Mucosa of rectum (tissue), 2 donors: ENCODE results near the gene DRC1.
"Not testable (repeated sequence)": the region's sequence is repeated elsewhere in the genome, so short reads cannot be mapped to it uniquely, and the experiment has no call there.

Experiments
- H3K27ac ChIP-seq, 2 donors: one replicate each; pipeline ENCODE4 v1.7.0; 2013; ENCODE audit warnings: inconsistent platforms in 2 of 2, low read depth in 2 of 2, low read length in 2 of 2
- H3K27me3 ChIP-seq, 2 donors: one replicate each; pipeline ENCODE4 v1.7.0; 2013; ENCODE audit warnings: low read length in 2 of 2; ENCODE audit not compliant: control insufficient read depth in 2 of 2, insufficient read depth in 2 of 2
- H3K36me3 ChIP-seq, 2 donors: one replicate each; pipeline ENCODE4 v1.7.0; 2013; ENCODE audit warnings: low read length in 2 of 2; ENCODE audit not compliant: control insufficient read depth in 2 of 2, insufficient read depth in 2 of 2
- H3K4me1 ChIP-seq, 2 donors: one replicate each; pipeline ENCODE4 v1.7.0; 2013; ENCODE audit warnings: low read length in 2 of 2, mild to moderate bottlenecking in 1 of 2; ENCODE audit not compliant: control insufficient read depth in 2 of 2, insufficient read depth in 2 of 2
- H3K4me3 ChIP-seq, 2 donors: one replicate each; pipeline ENCODE4 v1.7.0; 2013; ENCODE audit warnings: low read length in 2 of 2
- H3K9ac ChIP-seq, 2 donors: one replicate each; pipeline ENCODE4 v1.7.0; 2013; ENCODE audit warnings: low read length in 2 of 2, low read depth in 1 of 2, mild to moderate bottlenecking in 1 of 2
- H3K9me3 ChIP-seq, 2 donors: one replicate each; pipeline ENCODE4 v1.7.0; 2013; ENCODE audit warnings: low read length in 2 of 2; ENCODE audit not compliant: control insufficient read depth in 2 of 2
- donor health status: healthy.
- donor health status: Normal muscosa, but diverticular disease.

The DRC1 gene

DNA sequence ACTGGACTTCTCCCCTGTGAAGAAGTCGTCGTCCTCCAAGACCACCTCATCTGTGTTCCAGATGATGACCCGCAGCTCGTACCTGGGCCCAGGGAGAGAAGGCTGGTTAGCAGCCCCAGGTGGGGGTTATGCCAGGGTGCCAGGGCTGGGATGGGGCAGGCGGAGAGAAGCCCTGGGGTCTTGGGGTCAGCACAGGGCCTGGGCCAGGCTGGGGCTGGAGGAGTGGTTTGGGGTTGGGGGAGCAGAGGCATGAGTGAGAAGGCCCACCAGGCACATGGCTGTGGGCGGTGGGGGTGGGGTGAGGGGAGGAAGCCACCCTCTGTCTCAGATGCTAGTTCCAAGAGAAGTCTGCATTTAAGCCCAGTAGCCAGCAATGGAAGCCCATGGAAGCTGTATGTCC is 60.4 kb downstream of the DRC1 start:
- Histone ChIP-seq H3K27ac (no peak overlapping the region), H3K4me3 (no peak overlapping the region), H3K4me1 (no peaks in the 10 kb centered on the region), H3K9ac (no peak overlapping the region), H3K27me3 (no peaks in the 10 kb centered on the region), H3K9me3 (no peaks in the 10 kb centered on the region), H3K36me3 (no peaks in the 10 kb centered on the region)

DNA sequence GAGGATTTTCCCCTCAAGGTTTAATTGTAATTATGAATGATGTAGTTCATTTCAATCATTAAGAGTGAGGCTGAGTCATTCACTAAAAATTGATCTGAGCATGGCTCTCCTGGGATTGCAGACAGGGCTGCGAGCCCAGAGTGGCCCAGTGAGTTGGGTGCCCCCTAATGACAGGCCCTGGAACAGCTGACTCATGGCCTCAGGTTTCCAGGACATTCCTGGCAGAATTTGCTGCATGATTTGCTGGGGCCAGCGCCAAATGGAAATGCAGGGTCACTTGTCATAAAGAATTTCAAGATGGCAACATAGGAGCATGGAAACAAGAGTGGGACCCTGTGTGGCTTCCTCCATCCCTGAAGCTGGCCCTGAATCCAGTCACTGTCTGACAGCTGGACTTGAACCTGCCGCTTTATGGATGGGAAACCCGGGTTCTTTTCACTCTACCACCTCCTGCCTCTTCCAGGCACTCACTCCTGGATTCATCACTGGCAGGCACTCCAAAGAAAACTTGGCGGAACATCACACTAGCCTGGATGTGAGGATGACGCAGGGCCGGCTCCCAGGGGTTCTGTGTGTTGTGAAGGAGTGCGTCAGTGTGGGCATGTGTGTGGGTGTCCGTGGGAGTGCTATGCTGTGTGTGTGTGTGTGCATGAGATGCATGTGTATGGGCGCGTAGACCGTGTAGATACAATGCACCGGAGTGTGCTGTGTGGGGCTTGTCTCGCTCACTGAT is 61.0 kb downstream of the DRC1 start:
- no peak overlapping the region for H3K4me3 ChIP-seq
- no peak overlapping the region for H3K27ac ChIP-seq
- no peaks in the 10 kb centered on the region for H3K27me3 ChIP-seq
- H3K9me3 ChIP-seq, result no peaks in the 10 kb centered on the region
- no peaks in the 10 kb centered on the region for H3K4me1 ChIP-seq
- H3K9ac ChIP-seq, result no peak overlapping the region
- H3K36me3 ChIP-seq, result no peaks in the 10 kb centered on the region

DNA sequence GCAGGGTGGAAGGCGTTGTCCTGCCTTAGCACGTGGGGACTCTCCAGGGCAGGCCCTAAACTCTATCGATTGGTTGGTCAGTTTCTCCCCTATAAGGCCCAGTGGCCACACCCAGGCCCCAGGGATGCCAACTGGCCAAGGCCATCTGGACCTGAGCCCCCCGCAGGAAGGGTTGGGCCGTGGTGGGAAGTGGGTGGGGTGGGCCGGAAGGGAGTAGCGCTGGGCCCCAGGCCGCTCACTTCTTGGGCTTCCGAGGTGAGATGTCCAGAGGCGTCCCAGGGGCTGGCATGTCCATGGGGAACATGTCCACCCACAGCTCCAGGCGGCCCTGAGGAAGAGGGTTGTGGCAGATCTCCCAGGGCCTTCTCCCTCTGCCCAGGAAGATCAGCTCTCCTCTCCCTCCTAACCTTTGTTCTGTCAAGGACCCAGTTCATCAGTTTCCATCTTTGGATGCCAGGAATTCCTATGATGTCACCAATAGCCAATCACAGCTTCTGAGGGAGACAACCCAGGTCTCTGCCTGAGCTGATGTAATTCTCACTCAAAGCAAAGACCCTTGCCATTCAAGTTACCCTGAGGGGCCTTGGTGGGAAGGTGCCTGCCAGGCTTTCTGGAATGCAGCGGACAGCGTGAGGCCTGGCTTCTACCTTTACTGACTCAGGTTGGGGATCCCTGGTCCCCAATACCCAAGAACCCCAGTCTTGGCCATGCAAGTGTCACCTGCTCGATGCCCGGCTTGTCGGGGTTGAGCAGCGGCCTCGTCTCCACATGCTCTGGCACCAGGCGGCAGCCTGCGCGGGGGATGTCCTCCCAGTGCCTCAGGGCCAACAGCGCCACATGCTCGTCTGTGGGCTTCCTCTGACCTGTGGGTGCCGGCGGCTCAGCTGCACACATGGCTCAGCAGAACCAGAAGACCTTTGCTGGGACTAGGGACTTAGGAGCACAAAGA is 61.8 kb downstream of the DRC1 start:
- no peak overlapping the region for H3K4me3 ChIP-seq
- H3K27ac ChIP-seq, result no peak overlapping the region
- no peaks in the 10 kb centered on the region for H3K36me3 ChIP-seq
- H3K9ac ChIP-seq, result no peak overlapping the region
- no peaks in the 10 kb centered on the region for H3K27me3 ChIP-seq
- no peaks in the 10 kb centered on the region for H3K9me3 ChIP-seq
- H3K4me1 ChIP-seq, result no peaks in the 10 kb centered on the region

DNA sequence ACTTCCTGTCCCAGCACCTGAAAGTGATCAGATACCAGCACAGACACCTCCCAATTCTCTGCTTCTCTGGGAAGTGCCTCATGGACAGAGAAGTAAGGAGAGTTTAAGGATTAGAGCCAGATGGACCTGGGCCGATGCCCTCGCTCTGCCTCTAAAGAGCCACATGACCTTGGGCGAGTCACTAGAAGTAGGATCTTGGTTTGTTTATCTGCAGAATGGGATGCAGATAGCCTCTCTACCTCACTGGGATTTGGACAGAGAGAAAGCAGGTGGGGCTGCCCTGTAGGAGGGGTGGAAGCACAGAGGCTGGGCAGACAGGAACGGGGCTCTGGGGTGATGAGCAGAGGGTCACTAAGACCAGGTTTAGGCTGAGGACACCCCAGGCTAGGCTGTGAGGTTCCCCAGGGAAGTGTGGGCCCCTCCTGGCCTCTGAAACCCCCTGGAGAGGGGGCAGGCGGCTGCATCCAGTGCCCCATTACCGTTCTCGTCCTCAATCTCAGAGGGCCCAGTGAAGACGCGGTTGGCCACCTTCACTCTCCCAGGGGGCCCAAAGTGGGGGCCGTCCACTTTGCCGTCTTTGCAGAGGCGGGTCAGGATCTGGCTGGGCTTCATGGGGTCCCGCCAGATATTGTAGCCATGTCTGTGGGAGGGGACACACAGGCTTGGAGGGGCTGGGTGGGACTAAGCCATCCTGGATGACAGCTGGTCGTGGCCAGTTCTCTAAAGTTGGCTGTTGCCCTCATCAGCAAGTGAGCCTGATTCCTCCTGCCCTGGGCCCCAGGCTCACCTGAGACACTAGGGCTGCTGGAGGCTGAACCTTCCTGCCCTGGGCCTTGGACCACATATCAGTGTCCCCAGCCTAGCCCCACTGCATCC is 62.9 kb downstream of the DRC1 start:
- no peak overlapping the region for H3K4me3 ChIP-seq
- no peak overlapping the region for H3K9ac ChIP-seq
- H3K27me3 ChIP-seq, result no peaks in the 10 kb centered on the region
- H3K4me1 ChIP-seq, result no peaks in the 10 kb centered on the region
- H3K27ac ChIP-seq, result no peak overlapping the region
- H3K36me3 ChIP-seq, result no peaks in the 10 kb centered on the region
- peaks cover 0 to 4% of the 10 kb centered on the region in 2 donors for H3K9me3 ChIP-seq

DNA sequence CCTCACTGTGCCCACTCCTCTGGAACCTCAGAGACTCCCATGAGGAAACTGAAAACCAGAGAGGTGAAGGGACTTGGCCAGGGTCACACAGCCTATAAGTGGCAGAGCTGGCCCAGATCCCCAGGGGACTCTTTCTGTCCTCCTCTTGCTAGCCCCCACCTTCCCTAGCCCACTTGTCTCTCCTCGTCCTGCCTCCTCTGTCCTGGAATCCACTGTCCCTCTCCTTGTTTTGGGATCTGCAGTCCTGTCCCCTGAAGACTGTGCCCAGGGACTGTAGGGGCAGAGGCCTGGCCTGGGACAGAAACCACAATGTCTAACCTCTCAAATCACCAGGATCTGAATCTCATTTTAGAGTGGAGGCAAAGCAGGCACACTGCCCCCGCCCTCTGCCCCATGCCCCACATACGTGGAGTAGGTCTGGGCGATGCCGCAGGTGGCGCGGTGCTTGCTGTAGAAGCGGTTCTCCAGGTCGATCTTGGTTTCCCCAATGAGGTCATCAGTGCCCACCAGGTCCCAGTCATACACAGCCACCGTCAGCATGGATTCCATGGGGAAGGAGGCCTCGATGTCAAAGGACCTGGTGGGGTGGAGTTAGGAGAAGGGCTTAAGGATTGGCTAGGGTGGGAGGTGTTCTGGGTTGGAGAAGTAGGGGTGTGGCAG is 63.7 kb downstream of the DRC1 start:
- H3K9ac ChIP-seq, result no peak overlapping the region
- peaks cover 0 to 4% of the 10 kb centered on the region in 2 donors for H3K9me3 ChIP-seq
- no peaks in the 10 kb centered on the region for H3K4me1 ChIP-seq
- no peak overlapping the region for H3K4me3 ChIP-seq
- H3K27me3 ChIP-seq, result no peaks in the 10 kb centered on the region
- H3K27ac ChIP-seq, result no peak overlapping the region
- H3K36me3 ChIP-seq, result no peaks in the 10 kb centered on the region

DNA sequence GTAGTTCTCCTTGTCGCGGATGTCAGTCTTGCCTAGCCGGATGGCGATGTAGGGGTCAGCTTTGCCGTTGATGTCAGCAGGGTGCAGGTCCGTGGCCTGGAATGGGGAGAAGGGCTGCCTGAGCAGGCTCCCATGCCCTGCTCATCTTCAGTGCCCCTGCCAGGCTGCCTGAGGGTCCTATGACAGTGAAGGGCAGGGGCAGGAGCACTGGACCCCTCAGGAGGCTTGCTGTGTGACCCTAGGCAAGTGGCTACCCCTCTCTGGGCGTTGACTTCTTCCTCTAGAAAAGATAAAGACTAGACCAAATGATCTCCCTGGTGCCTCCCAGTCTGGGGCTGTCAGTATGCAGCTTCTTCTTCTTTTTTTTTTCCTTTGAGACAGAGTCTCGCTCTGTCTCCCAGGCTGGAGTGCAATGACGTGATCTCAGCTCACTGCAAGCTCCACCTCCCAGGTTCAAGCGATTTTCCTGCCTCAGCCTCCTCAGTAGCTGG is 64.3 kb downstream of the DRC1 start:
- Histone ChIP-seq H3K4me3 (no peak overlapping the region), H3K36me3 (no peaks in the 10 kb centered on the region), H3K9me3 (peaks cover 0 to 4% of the 10 kb centered on the region in 2 donors), H3K4me1 (no peaks in the 10 kb centered on the region), H3K27me3 (no peaks in the 10 kb centered on the region), H3K9ac (no peak overlapping the region), H3K27ac (no peak overlapping the region)

DNA sequence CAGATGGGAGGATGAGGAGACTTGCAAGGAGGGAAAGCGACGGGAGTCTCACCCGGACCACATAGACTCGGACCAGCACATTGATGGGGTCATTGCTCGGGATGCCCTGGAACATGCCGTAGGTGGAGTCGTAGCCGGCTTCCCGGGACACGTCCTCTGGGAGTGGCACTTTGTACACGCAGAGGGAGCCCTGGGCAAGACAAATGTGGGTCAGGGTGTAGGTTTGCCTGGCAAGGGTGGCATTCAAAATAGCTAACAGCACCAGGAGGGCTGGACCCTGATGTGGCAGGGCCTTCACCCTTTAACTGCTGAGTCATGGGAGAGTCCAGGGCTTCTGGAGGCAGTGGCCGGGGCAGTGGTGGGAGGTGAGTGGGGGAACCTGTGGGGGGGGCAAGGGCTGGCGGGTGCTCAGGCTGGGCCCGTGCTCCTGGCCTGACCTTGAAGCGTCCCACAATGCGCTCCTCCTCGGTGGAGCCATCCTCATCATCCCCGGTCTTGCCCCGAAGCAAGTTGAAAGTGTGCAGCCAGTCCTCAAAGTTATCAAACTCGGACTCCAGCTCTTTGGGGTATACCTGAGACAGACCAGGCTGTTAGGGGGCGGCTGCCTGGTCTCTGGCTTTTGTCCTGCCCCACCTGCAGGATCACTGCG is 65.1 kb downstream of the DRC1 start:
- Histone ChIP-seq H3K27ac (no peak overlapping the region), H3K36me3 (no peaks in the 10 kb centered on the region), H3K4me3 (no peak overlapping the region)

DNA sequence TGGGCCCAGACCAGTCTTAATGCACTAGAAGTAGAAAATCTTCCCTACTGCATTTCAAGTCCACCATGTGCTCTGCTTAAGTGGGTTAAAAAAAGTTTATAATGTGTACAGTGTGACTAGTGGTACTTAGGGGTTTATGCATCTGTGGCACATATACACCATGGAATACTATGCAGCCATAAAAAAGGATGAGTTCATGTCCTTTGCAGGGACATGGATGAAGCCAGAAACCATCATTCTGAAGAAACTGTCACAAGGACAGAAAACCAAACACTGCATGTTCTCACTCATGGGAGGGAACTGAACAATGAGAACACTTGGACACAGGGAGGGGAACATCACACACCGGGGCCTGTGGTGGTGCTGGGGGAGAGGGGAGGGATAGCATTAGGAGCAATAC is 66.8 kb downstream of the DRC1 start:
- not testable (repeated sequence) for H3K9me3 ChIP-seq, H3K36me3 ChIP-seq, H3K4me3 ChIP-seq, H3K27me3 ChIP-seq, H3K4me1 ChIP-seq, H3K27ac ChIP-seq, H3K9ac ChIP-seq

More for the DNA sequence above, 65.1 kb downstream of the DRC1 start:
- Histone ChIP-seq H3K4me1 (no peaks in the 10 kb centered on the region), H3K27me3 (no peaks in the 10 kb centered on the region), H3K9ac (no peak overlapping the region), H3K9me3 (peaks cover 0 to 4% of the 10 kb centered on the region in 2 donors)

DNA sequence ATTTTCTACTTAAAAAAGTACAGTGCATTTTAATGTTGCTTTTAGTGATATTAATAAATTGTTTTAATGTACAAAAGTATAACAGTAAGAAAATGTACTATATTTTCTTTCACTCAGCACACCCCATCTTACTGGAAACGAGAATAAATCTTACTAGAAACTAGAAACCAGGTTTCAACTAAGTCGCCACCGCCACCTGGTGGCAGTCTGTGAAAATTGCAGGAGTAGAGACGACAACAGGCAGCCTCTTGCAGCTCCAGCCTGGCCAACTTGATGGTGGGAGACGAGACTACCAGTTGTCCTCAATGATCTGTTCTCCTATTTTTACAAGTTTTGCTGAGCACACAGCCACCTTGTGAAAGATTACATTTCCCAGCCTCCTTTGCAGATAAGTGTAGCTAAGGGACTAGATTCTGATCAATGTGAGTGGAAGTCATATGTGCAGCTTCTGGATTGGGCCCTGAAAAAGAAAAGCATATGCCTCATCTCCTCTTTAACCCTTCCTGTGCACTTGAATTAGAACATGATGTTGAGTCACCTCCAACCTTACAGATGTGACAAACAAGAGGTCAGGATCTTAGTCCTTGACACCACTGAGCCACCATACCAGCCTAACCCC is 67.5 kb downstream of the DRC1 start:
- no peak overlapping the region for H3K27ac ChIP-seq

More for the DNA sequence above, 67.5 kb downstream of the DRC1 start:
- H3K9me3 ChIP-seq, result peaks cover 0 to 4% of the 10 kb centered on the region in 2 donors
- no peaks in the 10 kb centered on the region for H3K4me1 ChIP-seq
- no peaks in the 10 kb centered on the region for H3K36me3 ChIP-seq
- no peaks in the 10 kb centered on the region for H3K27me3 ChIP-seq
- no peak overlapping the region for H3K4me3 ChIP-seq
- H3K9ac ChIP-seq, result no peak overlapping the region
